ENCODE data around the gene GAB3. TPM values are rescaled to one million over a fixed set of nuclear protein-coding genes. Genes with fewer than 3 reads are reported as not detected.

Gene GAB3
- polyA plus RNA-seq, 1 donor from 2014 or later: not detected

GRCh38 chrX:154797006-154797405 lies 46.1 kb upstream of the GAB3 start:
- no peaks in the 10 kb centered on the region for H3K79me2 ChIP-seq (replicated peaks; ENCODE audit: insufficient read depth, low read length)
- TF ChIP-seq, protein P1, sequence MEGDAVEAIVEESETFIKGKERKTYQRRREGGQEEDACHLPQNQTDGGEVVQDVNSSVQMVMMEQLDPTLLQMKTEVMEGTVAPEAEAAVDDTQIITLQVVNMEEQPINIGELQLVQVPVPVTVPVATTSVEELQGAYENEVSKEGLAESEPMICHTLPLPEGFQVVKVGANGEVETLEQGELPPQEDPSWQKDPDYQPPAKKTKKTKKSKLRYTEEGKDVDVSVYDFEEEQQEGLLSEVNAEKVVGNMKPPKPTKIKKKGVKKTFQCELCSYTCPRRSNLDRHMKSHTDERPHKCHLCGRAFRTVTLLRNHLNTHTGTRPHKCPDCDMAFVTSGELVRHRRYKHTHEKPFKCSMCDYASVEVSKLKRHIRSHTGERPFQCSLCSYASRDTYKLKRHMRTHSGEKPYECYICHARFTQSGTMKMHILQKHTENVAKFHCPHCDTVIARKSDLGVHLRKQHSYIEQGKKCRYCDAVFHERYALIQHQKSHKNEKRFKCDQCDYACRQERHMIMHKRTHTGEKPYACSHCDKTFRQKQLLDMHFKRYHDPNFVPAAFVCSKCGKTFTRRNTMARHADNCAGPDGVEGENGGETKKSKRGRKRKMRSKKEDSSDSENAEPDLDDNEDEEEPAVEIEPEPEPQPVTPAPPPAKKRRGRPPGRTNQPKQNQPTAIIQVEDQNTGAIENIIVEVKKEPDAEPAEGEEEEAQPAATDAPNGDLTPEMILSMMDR (IDR thresholded peaks at IDR 0.05; ENCODE audit: poor library complexity, severe bottlenecking): no peak
- no peak for TF ChIP-seq EP300 (conservative IDR thresholded peaks at IDR 0.05; ENCODE audit: poor library complexity, severe bottlenecking)
- no peak for TF ChIP-seq TAF1 (IDR thresholded peaks at IDR 0.05; ENCODE audit: low read depth)
- TF ChIP-seq SMC3 (conservative IDR thresholded peaks at IDR 0.05; ENCODE audit: poor library complexity): no peak
- no peak for TF ChIP-seq REST (IDR thresholded peaks at IDR 0.05; ENCODE audit: borderline replicate concordance)
- TF ChIP-seq EZH2 (IDR thresholded peaks at IDR 0.05; ENCODE audit: borderline replicate concordance, insufficient read depth, low read length, poor library complexity, severe bottlenecking): no peak
- no peak for TF ChIP-seq RAD21 (conservative IDR thresholded peaks at IDR 0.05)
- no peak for TF ChIP-seq POLR2AphosphoS5 (IDR thresholded peaks at IDR 0.05)
- no peak for TF ChIP-seq MXI1 (conservative IDR thresholded peaks at IDR 0.05; ENCODE audit: poor library complexity, severe bottlenecking)
- H3K27ac ChIP-seq (ENCODE audit: low read length): no peak overlapping the region
- no peak overlapping the region for H3K4me3 ChIP-seq (ENCODE audit: low read length)
- H3K27me3 ChIP-seq (ENCODE audit: insufficient read depth, low read depth, low read length): no peaks in the 10 kb centered on the region
- no peak overlapping the region for H3K9ac ChIP-seq (ENCODE audit: low read length)
- H3K4me2 ChIP-seq (ENCODE audit: low read length): no peak overlapping the region
- no peaks in the 10 kb centered on the region for H3K9me3 ChIP-seq (ENCODE audit: low read length)
- H3K9me2 ChIP-seq (ENCODE audit: insufficient read depth, low read length): no peaks in the 10 kb centered on the region
- H3F3A ChIP-seq (ENCODE audit: insufficient read depth, low read length, poor library complexity, severe bottlenecking): no peaks in the 10 kb centered on the region
- no peak overlapping the region for H2AFZ ChIP-seq (ENCODE audit: low read depth, low read length)
- no peaks in the 10 kb centered on the region for H3K36me3 ChIP-seq (ENCODE audit: insufficient read depth, low read length)
- H4K20me1 ChIP-seq (ENCODE audit: insufficient read depth): no peaks in the 10 kb centered on the region

- Histone ChIP-seq H3F3A (ENCODE audit: insufficient read depth, low read length, poor library complexity, severe bottlenecking) (no peaks in the 10 kb centered on the region), H3K9me3 (ENCODE audit: low read length) (no peaks in the 10 kb centered on the region), H3K27me3 (ENCODE audit: insufficient read depth, low read depth, low read length) (no peaks in the 10 kb centered on the region), H4K20me1 (ENCODE audit: insufficient read depth) (no peaks in the 10 kb centered on the region), H3K27ac (ENCODE audit: low read length) (no peak overlapping the region), H3K9ac (ENCODE audit: low read length) (no peak overlapping the region), H3K36me3 (ENCODE audit: insufficient read depth, low read length) (no peaks in the 10 kb centered on the region), H3K79me2 (replicated peaks; ENCODE audit: insufficient read depth, low read length) (no peaks in the 10 kb centered on the region), H3K4me3 (ENCODE audit: low read length) (no peak overlapping the region), H3K4me2 (ENCODE audit: low read length) (no peak overlapping the region), H3K9me2 (ENCODE audit: insufficient read depth, low read length) (no peaks in the 10 kb centered on the region), H2AFZ (ENCODE audit: low read depth, low read length) (no peak overlapping the region)
- TF ChIP-seq RAD21 (conservative IDR thresholded peaks at IDR 0.05) (no peak), SMC3 (conservative IDR thresholded peaks at IDR 0.05; ENCODE audit: poor library complexity) (no peak), MXI1 (conservative IDR thresholded peaks at IDR 0.05; ENCODE audit: poor library complexity, severe bottlenecking) (no peak), EP300 (conservative IDR thresholded peaks at IDR 0.05; ENCODE audit: poor library complexity, severe bottlenecking) (no peak), POLR2AphosphoS5 (IDR thresholded peaks at IDR 0.05) (no peak), REST (IDR thresholded peaks at IDR 0.05; ENCODE audit: borderline replicate concordance) (no peak), TAF1 (IDR thresholded peaks at IDR 0.05; ENCODE audit: low read depth) (no peak), EZH2 (IDR thresholded peaks at IDR 0.05; ENCODE audit: borderline replicate concordance, insufficient read depth, low read length, poor library complexity, severe bottlenecking) (no peak)
- TF ChIP-seq, protein P1 (IDR thresholded peaks at IDR 0.05; ENCODE audit: poor library complexity, severe bottlenecking): no peak
Observed at GRCh38 chrX:154795016-154795415, 44.1 kb upstream of the GAB3 start.
